Ovary (tissue), 9 donors: ENCODE results near the gene PDIA6. TPM values are rescaled to one million over a fixed set of nuclear protein-coding genes. Genes with fewer than 3 reads are reported as not detected.
A peak's percentile ranks its signal among the peaks of the same experiment; 100 is the strongest.
"Not testable (repeated sequence)": the region's sequence is repeated elsewhere in the genome, so short reads cannot be mapped to it uniquely, and the experiment has no call there.

Source experiments
- DNase-seq, 5 donors: peaks; one replicate each; pipeline ENCODE4 v3.0.0-alpha.2; 2019 to 2020
- H3K27ac ChIP-seq, 2 donors: fragments of 200-600 bp; one replicate each; pipeline versions ENCODE4 v1.5.1 to v1.8.0; 2019 to 2022
- H3K27me3 ChIP-seq: fragments of 200-600 bp; one replicate; pipeline ENCODE4 v1.8.0; 2022
- H3K36me3 ChIP-seq: fragments of 200-600 bp; sonication (generic); one replicate; pipeline ENCODE4 v1.5.1; 2019
- H3K4me1 ChIP-seq: one replicate; pipeline ENCODE4 v1.8.1; 2013; ENCODE audit warnings: mild to moderate bottlenecking, moderate library complexity; ENCODE audit not compliant: insufficient read depth
- H3K4me3 ChIP-seq: fragments of 200-600 bp; sonication (generic); one replicate; pipeline ENCODE4 v1.5.1; 2017
- H3K9me3 ChIP-seq, 2 donors: fragments of 200-600 bp in 1 of 2; sonication (generic) in 1 of 2; one replicate each; pipeline versions ENCODE4 v1.5.1 to v1.8.1; 2013 to 2019; ENCODE audit warnings: mild to moderate bottlenecking in 1 of 2, moderate library complexity in 1 of 2
- EP300 ChIP-seq: sonication (generic); formaldehyde crosslinking; IDR thresholded peaks from one replicate; pipeline ENCODE4 v1.6.1; 2017; ENCODE audit warnings: antibody characterized with exemption
- POLR2A ChIP-seq: fragments of 450-650 bp; IDR thresholded peaks from one replicate; pipeline ENCODE4 v1.6.1; 2017; ENCODE audit warnings: antibody characterized with exemption, mild to moderate bottlenecking, moderate library complexity
- WGBS, 3 donors: extraction: QIAGEN DNeasy Blood & Tissue Kit in 1 of 3; methylation state at CpG; one replicate each; pipeline versions ENCODE4 v1.1.5 to v1.1.7; 2013 to 2017; 5-methylcytosine and 5-hydroxymethylcytosine counted together
- intact Hi-C, 4 donors: fragments of 100-400 bp; cut with DNase I; formaldehyde crosslinking; loops; one replicate each; pipeline versions ENCODE4 v1.11.0 to v1.15.1; 2022 to 2023
- polyA plus RNA-seq, 2 donors: library from polyadenylated mRNA; stranded (reverse); fragments of 200-250 nt in 1 of 2; fragments of 350-450 nt in 1 of 2; fragmentation: Illumina TruSeq in 1 of 2; extraction: RNeasy Lipid Tissue Mini Kit (QIAGEN cat#74804) in 1 of 2; gene quantifications; one replicate each; pipeline ENCODE4 v1.2.3, GENCODE V29; 2013 to 2014
- total RNA-seq, 7 donors: library from RNA; depleted of rRNA in 2 of 7; stranded (reverse); fragments of >200 nt in 2 of 7; fragmentation: NEBNext Ultra II Directional in 3 of 7; extraction: Animal tissue kit (Norgen Biotek cat#: 25700) in 3 of 7; gene quantifications; one replicate each; pipeline versions ENCODE4 v1.1.0 to v1.2.4, GENCODE V29; 2016 to 2023
- TF ChIP-seq, protein P1 (sequence below), 3 donors: fragments of 450-650 bp in 2 of 3; fragments of 200-600 bp in 1 of 3; IDR thresholded peaks; one replicate each; pipeline versions ENCODE4 v1.5.1 to v1.8.0; 2016 to 2022; ENCODE audit warnings: antibody characterized with exemption in 3 of 3, mild to moderate bottlenecking in 1 of 3
- donor health status: DM: no; HTN: no; CAD: no; lungs with moderate emphysema.
- donor health status: DM: no; HTN: no; CAD: no.
- donor health status: Bipolar disorder and iron deficiency.
- donor health status: DM: yes; HTN: yes; CAD: no.
- donor health status: DM: no; HTN: no; CAD: no.
- donor health status: DM: yes; HTN: yes; CAD: no.

The PDIA6 gene
- total and polyA plus RNA-seq, 9 donors: 60.6 to 220 (median 109) TPM

DNA sequence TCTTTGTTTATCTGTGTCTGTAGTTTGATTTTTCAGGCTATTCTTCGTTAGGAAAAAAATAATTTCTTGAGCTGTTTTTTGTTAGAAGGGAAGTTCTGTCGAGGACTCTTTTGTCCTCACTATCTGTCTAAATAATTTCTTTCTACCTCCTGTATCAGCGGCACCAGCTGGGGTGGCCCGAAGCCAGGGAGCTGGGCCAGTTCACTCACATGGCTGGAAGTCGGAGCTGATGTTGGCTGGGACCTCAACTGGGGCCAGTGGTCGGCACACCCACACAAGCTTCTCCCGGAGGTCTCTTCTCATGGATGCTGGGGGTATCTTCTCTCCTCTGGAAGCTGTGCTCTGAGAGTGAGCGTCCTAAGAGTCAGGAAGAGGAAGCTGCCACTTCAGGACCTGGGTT is 8.0 kb upstream of the PDIA6 start:
- Histone ChIP-seq H3K36me3 (no peaks in the 10 kb centered on the region), H3K27me3 (no peaks in the 10 kb centered on the region), H3K4me1 (no peaks in the 10 kb centered on the region), H3K9me3 (no peaks in the 10 kb centered on the region), H3K27ac (no peak overlapping the region), H3K4me3 (no peak overlapping the region)
- WGBS, 3 donors: 4 to 8% (median 5%) methylated on average over 8 of the region's 8 CpGs
- intact Hi-C loops: no loop called here
- DNase-seq: peak in 3 of 5 donors; percentile 26 to 71 (median 41)
- TF ChIP-seq, protein P1, sequence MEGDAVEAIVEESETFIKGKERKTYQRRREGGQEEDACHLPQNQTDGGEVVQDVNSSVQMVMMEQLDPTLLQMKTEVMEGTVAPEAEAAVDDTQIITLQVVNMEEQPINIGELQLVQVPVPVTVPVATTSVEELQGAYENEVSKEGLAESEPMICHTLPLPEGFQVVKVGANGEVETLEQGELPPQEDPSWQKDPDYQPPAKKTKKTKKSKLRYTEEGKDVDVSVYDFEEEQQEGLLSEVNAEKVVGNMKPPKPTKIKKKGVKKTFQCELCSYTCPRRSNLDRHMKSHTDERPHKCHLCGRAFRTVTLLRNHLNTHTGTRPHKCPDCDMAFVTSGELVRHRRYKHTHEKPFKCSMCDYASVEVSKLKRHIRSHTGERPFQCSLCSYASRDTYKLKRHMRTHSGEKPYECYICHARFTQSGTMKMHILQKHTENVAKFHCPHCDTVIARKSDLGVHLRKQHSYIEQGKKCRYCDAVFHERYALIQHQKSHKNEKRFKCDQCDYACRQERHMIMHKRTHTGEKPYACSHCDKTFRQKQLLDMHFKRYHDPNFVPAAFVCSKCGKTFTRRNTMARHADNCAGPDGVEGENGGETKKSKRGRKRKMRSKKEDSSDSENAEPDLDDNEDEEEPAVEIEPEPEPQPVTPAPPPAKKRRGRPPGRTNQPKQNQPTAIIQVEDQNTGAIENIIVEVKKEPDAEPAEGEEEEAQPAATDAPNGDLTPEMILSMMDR (IDR thresholded peaks at IDR 0.05): no peak
- no peak for TF ChIP-seq EP300
- no peak for TF ChIP-seq POLR2A

DNA sequence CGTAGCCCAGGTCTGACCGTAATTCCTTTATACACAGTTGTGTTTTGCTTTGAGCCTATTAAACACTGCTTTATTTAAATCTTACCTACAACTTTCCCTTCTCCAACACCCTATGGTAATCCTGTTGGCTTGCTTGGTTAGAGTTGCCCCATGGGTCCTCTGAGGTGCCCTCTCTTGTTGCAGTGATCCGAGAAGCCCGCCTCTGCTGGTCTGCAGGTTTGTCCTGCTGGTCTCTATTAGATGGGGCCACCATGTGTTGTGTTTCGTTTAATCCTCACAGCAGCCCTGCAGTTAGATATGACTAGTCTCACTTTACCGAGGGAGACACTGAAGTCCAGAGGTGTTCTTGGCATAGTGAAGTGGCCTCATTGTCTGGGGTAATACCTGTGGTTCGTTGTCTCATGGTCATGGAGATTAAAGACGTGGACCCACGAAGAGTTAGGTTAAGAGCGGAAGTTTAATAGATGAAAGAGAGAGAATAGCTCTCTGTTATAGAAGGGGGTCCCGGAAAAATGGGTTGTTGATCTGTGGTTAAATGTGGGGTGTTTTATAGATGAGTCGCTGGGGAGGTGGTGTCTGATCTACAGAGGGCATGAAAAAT is 7.2 kb upstream of the PDIA6 start:
- H3K36me3 ChIP-seq: no peaks in the 10 kb centered on the region
- intact Hi-C loops: no loop called here
- no peak overlapping the region for H3K27ac ChIP-seq
- DNase-seq: no peak
- TF ChIP-seq, protein P1 (IDR thresholded peaks at IDR 0.05): no peak
- TF ChIP-seq POLR2A: no peak
- TF ChIP-seq EP300: no peak
- 87 to 90% (median 88%) methylated on average over 12 of the region's 12 CpGs for WGBS, 3 donors
- no peaks in the 10 kb centered on the region for H3K9me3 ChIP-seq
- no peaks in the 10 kb centered on the region for H3K27me3 ChIP-seq
- H3K4me3 ChIP-seq: no peak overlapping the region
- H3K4me1 ChIP-seq: no peaks in the 10 kb centered on the region

DNA sequence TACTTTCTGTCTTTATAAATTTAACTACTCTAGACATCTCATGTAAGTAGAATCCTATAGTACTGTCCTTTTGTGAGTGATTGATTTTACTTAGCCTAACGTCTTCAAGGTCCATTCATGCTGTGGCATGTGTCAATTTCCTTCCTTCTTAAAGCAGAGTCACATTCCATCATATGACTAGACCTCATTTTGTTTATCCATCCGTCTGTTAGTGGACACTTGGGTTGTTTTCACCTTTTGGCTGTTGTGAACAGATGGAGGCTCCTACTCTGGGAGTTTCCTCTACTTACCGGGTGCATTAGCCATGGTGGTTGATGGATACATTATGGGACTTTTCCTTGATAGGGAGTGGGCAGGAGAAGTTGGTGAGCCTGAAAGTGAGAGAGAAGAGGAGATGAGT is 6.4 kb upstream of the PDIA6 start:
- Histone ChIP-seq H3K36me3 (no peaks in the 10 kb centered on the region), H3K27ac (no peak overlapping the region), H3K4me1 (no peaks in the 10 kb centered on the region), H3K4me3 (no peak overlapping the region), H3K9me3 (no peaks in the 10 kb centered on the region), H3K27me3 (no peaks in the 10 kb centered on the region)
- intact Hi-C loops: no loop called here
- 77 to 83% (median 82%) methylated on average over 3 of the region's 3 CpGs for WGBS, 3 donors
- TF ChIP-seq POLR2A (no peak), EP300 (no peak)
- TF ChIP-seq, protein P1 (IDR thresholded peaks at IDR 0.05): no peak
- no peak for DNase-seq

DNA sequence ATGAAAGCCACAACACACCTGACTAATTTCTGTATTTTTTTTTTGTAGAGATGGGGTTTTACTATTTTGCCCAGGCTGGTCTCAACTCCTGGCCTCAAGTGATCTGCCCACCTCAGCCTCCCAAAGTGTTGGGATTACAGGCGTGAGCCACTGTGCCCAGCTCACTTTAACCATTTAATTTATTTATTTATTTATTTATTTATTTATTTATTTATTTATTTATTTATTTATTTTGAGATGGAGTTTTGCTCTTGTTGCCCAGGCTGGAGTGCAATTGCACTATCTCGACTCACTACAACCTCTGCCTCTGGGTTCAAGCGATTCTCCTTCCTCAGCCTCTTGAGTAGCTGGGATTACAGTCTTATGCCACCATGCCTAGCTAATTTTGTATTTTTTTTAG is 5.7 kb upstream of the PDIA6 start:
- not testable (repeated sequence) for DNase-seq

DNA sequence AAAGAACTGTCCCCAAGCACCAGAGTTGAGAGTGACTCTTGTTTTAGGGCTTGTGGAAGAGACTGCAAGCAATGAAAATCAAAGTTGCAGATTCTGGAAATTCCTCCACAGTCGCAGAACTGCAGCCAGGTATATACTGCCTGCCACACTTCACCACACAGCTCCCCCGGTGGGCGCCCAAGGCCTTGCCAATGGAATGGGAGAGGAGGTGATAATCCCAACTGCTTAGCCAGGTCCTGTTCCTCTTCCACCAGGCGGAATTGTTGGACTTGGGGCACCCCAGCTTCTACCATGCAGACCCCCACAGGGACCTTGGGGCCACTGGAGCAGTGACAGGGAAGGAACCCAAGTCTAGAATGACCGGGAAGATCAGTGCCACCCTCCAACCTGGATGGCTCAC is 4.8 kb upstream of the PDIA6 start:
- Histone ChIP-seq H3K27me3 (no peaks in the 10 kb centered on the region), H3K4me1 (no peaks in the 10 kb centered on the region), H3K9me3 (no peaks in the 10 kb centered on the region), H3K27ac (no peak overlapping the region), H3K4me3 (no peak overlapping the region), H3K36me3 (no peaks in the 10 kb centered on the region)
- TF ChIP-seq POLR2A (no peak), EP300 (no peak)
- TF ChIP-seq, protein P1 (IDR thresholded peaks at IDR 0.05): no peak
- no peak for DNase-seq
- intact Hi-C loops: no loop called here
- 53 to 57% (median 57%) methylated on average over 5 of the region's 5 CpGs for WGBS, 3 donors

More for the DNA sequence above, 5.7 kb upstream of the PDIA6 start:
- H3K4me1 ChIP-seq, H3K27me3 ChIP-seq, H3K9me3 ChIP-seq, H3K4me3 ChIP-seq, H3K36me3 ChIP-seq, intact Hi-C loops, H3K27ac ChIP-seq: not testable (repeated sequence)
- 92 to 96% (median 92%) methylated on average over 3 of the region's 3 CpGs for WGBS, 3 donors
